Osteoblast (primary cell): ENCODE results near the gene PGLYRP1. TPM values are rescaled to one million over a fixed set of nuclear protein-coding genes. Genes with fewer than 3 reads are reported as not detected.

ENCODE experiments used
- DNase-seq: peaks from one replicate; pipeline ENCODE4 v3.0.0; 2011; ENCODE audit warnings: low spot score, mixed read lengths; ENCODE audit not compliant: insufficient read length; ENCODE audit errors: missing footprints
- H2AFZ ChIP-seq: 2 replicates; pipeline ENCODE4 v1.6.0; 2011; ENCODE audit warnings: mild to moderate bottlenecking, low read length
- H3K27ac ChIP-seq: 2 replicates; pipeline ENCODE4 v1.5.1; 2011; ENCODE audit warnings: mild to moderate bottlenecking, low read depth, low read length, moderate library complexity
- H3K27me3 ChIP-seq: 2 replicates; pipeline ENCODE4 v1.6.0; 2012; ENCODE audit warnings: mild to moderate bottlenecking, control low read depth, inconsistent platforms, low read length, moderate library complexity; ENCODE audit not compliant: insufficient read depth
- H3K36me3 ChIP-seq: 2 replicates; pipeline ENCODE4 v1.5.1; 2011; ENCODE audit warnings: mild to moderate bottlenecking, low read length, control low read depth, moderate library complexity; ENCODE audit not compliant: insufficient read depth
- H3K4me1 ChIP-seq: 2 replicates; pipeline ENCODE4 v1.5.1; 2011; ENCODE audit warnings: mild to moderate bottlenecking, low read length, control low read depth, moderate library complexity; ENCODE audit not compliant: insufficient read depth
- H3K4me2 ChIP-seq: 2 replicates; pipeline ENCODE4 v1.6.0; 2011; ENCODE audit warnings: mild to moderate bottlenecking, low read length; ENCODE audit not compliant: insufficient read depth
- H3K4me3 ChIP-seq: fragments of 200-600 bp; sonication (generic); 3 replicates; pipeline ENCODE4 v1.5.1; 2012; ENCODE audit warnings: mild to moderate bottlenecking, low read length, inconsistent platforms; ENCODE audit not compliant: insufficient read depth
- H3K79me2 ChIP-seq: 2 replicates; pipeline ENCODE4 v1.6.0; 2012; ENCODE audit warnings: mild to moderate bottlenecking, low read length, control low read depth, inconsistent platforms; ENCODE audit not compliant: insufficient read depth
- H3K9me3 ChIP-seq: 2 replicates; pipeline ENCODE4 v1.5.1; 2011; ENCODE audit warnings: low read depth, low read length, control low read depth
- H4K20me1 ChIP-seq: 2 replicates; pipeline ENCODE4 v1.6.0; 2012; ENCODE audit warnings: mild to moderate bottlenecking, low read length, control low read depth; ENCODE audit not compliant: insufficient read depth
- CTCF ChIP-seq: IDR thresholded peaks from 2 replicates; pipeline ENCODE4 v1.5.1; 2011; ENCODE audit warnings: mild to moderate bottlenecking, low read depth, low read length, moderate library complexity; ENCODE audit errors: extremely low read depth
- total RNA-seq: library from RNA; depleted of rRNA; stranded (reverse); fragments of >200 nt; gene quantifications from 2 replicates; pipeline ENCODE4 v1.2.3, GENCODE V29; 2012

PGLYRP1 gene
- total RNA-seq, 1 donor: not detected

GRCh38 chr19:45976178-45976577 is 46.7 kb downstream of the PGLYRP1 start:
- Histone ChIP-seq H3K4me3 (no peak overlapping the region), H2AFZ (no peak overlapping the region), H3K9me3 (no peaks in the 10 kb centered on the region), H3K4me2 (no peak overlapping the region), H3K4me1 (no peaks in the 10 kb centered on the region), H3K79me2 (no peaks in the 10 kb centered on the region), H4K20me1 (no peaks in the 10 kb centered on the region), H3K27me3 (peaks cover 44% of the 10 kb centered on the region), H3K36me3 (no peaks in the 10 kb centered on the region), H3K27ac (no peak overlapping the region)
- TF ChIP-seq CTCF: no peak
- no peak for DNase-seq

- H2AFZ ChIP-seq: no peak overlapping the region
- H4K20me1 ChIP-seq: no peaks in the 10 kb centered on the region
- no peaks in the 10 kb centered on the region for H3K79me2 ChIP-seq
- H3K4me2 ChIP-seq: no peak overlapping the region
- TF ChIP-seq CTCF: no peak
- H3K36me3 ChIP-seq: no peaks in the 10 kb centered on the region
- no peak overlapping the region for H3K4me3 ChIP-seq
- H3K27ac ChIP-seq: no peak overlapping the region
- no peak for DNase-seq
- no peaks in the 10 kb centered on the region for H3K4me1 ChIP-seq
- no peaks in the 10 kb centered on the region for H3K9me3 ChIP-seq
- peaks cover 50% of the 10 kb centered on the region for H3K27me3 ChIP-seq
These were observed 47.4 kb downstream of the PGLYRP1 start for GRCh38 chr19:45975306-45976070.

GRCh38 chr19:45973553-45974338 is 49.1 kb downstream of the PGLYRP1 start, which contains the start of gene NOVA2:
TSS of gene NOVA2 (minus strand) at chr19:45973865. CDS start at chr19:45973351, 514 bp downstream.
- DNase-seq: peak; percentile 91
- peaks cover 52% of the 10 kb centered on the region for H3K27me3 ChIP-seq

More at GRCh38 chr19:45973553-45974338, 49.1 kb downstream of the PGLYRP1 start, which contains the start of gene NOVA2:
- H3K4me1 ChIP-seq: no peaks in the 10 kb centered on the region
- no peak for TF ChIP-seq CTCF
- H3K4me2 ChIP-seq: no peak within 1 kb of the TSS
- H3K9me3 ChIP-seq: no peaks in the 10 kb centered on the region
- no peaks in the 10 kb centered on the region for H4K20me1 ChIP-seq
- H3K79me2 ChIP-seq: no peaks in the 10 kb centered on the region
- no peak within 1 kb of the TSS for H3K27ac ChIP-seq
- no peaks in the 10 kb centered on the region for H3K36me3 ChIP-seq
- H3K4me3 ChIP-seq: no peak within 1 kb of the TSS
- no peak within 1 kb of the TSS for H2AFZ ChIP-seq
